ENCODE data around the gene EME1.

DNA sequence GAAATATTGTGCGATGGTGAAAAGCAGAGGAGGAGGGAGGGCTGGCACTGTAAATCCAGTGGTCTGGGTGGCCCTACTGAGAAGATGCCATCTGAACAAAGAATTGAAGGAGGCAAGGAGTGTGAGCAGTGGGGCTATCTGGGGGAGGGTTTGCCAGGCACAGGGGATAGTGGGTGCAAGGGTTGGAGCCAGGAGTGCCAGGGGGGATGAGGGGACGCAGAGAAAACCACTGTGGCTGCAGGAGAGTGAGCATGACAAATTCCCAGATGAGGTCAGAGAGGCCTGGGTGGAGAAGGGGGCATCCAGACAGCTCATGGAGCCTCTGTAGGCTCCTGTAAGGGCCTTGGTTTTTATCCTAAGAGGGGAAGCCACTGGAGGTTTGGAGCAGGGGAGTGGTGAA, 22.3 kb upstream of the EME1 start:
- TF ChIP-seq EZH2 (IDR thresholded peaks at IDR 0.05) (no peak), POLR2AphosphoS5 (IDR thresholded peaks at IDR 0.05; ENCODE audit: borderline replicate concordance, low read depth, low read length) (no peak), FOXP2 (optimal IDR thresholded peaks at IDR 0.05; ENCODE audit: control extremely low read depth, extremely low read length, insufficient read depth) (no peak)
